Body of pancreas (tissue), 4 donors: Measurements from ENCODE around the gene CLDN2.

Experiments used
- CTCF ChIP-seq, 7 experiments: fragments of 450-650 bp in 4 of 7; fragments of 200-600 bp in 3 of 7; sonication (generic) in 3 of 7; IDR thresholded peaks; one replicate each; pipeline ENCODE4 v1.5.1; 2016 to 2019; ENCODE audit warnings: antibody characterized with exemption in 7 of 7
- POLR2A ChIP-seq, 3 donors: fragments of 450-650 bp; IDR thresholded peaks; one replicate each; pipeline ENCODE4 v1.6.1; 2016; ENCODE audit warnings: antibody characterized with exemption in 3 of 3, mild to moderate bottlenecking in 2 of 3

GRCh38 chrX:106972896-106973295 is 52.7 kb downstream of the CLDN2 start:
- TF ChIP-seq CTCF (IDR thresholded peaks at IDR 0.05) (no peak), POLR2A (IDR thresholded peaks at IDR 0.05) (no peak)
